Smooth muscle cell of the brain vasculature (primary cell): ENCODE data around the gene SCGB2B2.
A peak's percentile ranks its signal among the peaks of the same experiment; 100 is the strongest.
"Not testable (repeated sequence)": the region's sequence is repeated elsewhere in the genome, so short reads cannot be mapped to it uniquely, and the experiment has no call there.

Experiments
- DNase-seq: peaks from one replicate; pipeline ENCODE4 v3.0.0-alpha.2; 2012; ENCODE audit warnings: low read depth, low spot score

Gene SCGB2B2

GRCh38 chr19:34668690-34669089, 8.3 kb downstream of the SCGB2B2 start:
- DNase-seq = not testable (repeated sequence)

GRCh38 chr19:34668077-34668689, 8.8 kb downstream of the SCGB2B2 start:
- DNase-seq = not testable (repeated sequence)

- DNase-seq = no peak
These were observed 9.4 kb downstream of the SCGB2B2 start for GRCh38 chr19:34667349-34668076.

- no peak for DNase-seq
These were observed 10.0 kb downstream of the SCGB2B2 start for GRCh38 chr19:34666958-34667265.

GRCh38 chr19:34666200-34666957, 10.6 kb downstream of the SCGB2B2 start:
- no peak for DNase-seq

- not testable (repeated sequence) for DNase-seq
These were observed 11.7 kb downstream of the SCGB2B2 start for GRCh38 chr19:34665275-34665674.

GRCh38 chr19:34664870-34665269, 12.1 kb downstream of the SCGB2B2 start:
- no peak for DNase-seq

GRCh38 chr19:34664168-34664567, 12.8 kb downstream of the SCGB2B2 start:
- no peak for DNase-seq

- DNase-seq = no peak
These were observed 14.0 kb downstream of the SCGB2B2 start for GRCh38 chr19:34662919-34663318.

GRCh38 chr19:34661357-34661756, 15.6 kb downstream of the SCGB2B2 start:
- no peak for DNase-seq

GRCh38 chr19:34655651-34656050, 21.3 kb downstream of the SCGB2B2 start:
- no peak for DNase-seq

GRCh38 chr19:34654796-34655195, 22.2 kb downstream of the SCGB2B2 start:
- no peak for DNase-seq

GRCh38 chr19:34651747-34652146, 25.2 kb downstream of the SCGB2B2 start:
- no peak for DNase-seq

GRCh38 chr19:34649886-34650543, 26.9 kb downstream of the SCGB2B2 start:
- no peak for DNase-seq

- DNase-seq = no peak
These were observed 31.4 kb downstream of the SCGB2B2 start for GRCh38 chr19:34645551-34645950.

- DNase-seq = no peak
These were observed 31.9 kb downstream of the SCGB2B2 start for GRCh38 chr19:34644991-34645461.

GRCh38 chr19:34642241-34642640, 34.7 kb downstream of the SCGB2B2 start:
- no peak for DNase-seq

- peak; percentile 6 for DNase-seq
These were observed 37.4 kb downstream of the SCGB2B2 start for GRCh38 chr19:34639491-34640085.

- DNase-seq = no peak
These were observed 43.2 kb downstream of the SCGB2B2 start for GRCh38 chr19:34633802-34634201.
